ENCODE results near the gene CD36. TPM values are rescaled to one million over a fixed set of nuclear protein-coding genes. Genes with fewer than 3 reads are reported as not detected.

Gene CD36
- total and polyA plus RNA-seq, 5 donors from 2014 or later: 0.37 to 1.1 (median 0.52) TPM; not detected in 2

DNA sequence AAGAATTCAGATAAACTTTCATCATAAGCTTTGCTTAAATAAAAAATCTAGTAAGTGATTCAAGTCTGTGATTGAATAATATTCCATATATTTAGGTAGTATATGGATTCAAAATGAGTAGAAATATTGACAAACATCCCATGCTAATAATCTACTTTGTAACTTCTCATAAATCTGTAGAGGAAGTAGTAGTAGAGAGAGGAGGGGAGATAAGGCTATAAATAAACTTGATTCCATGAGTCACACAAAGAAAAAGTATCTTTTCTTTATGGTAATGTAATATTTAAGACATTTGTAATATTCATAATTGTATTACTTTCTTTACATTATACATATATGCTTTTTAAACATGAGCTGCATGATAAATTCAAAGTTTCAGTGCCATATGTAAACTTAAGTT lies 25.6 kb upstream of the CD36 start:
- Mint-ChIP-seq H3K27me3 (no peaks in the 10 kb centered on the region), H3K9me3 (peaks cover 2 to 9% (median 6%) of the 10 kb centered on the region in 7 donors), H3K4me1 (no peaks in the 10 kb centered on the region), H3K4me3 (no peak overlapping the region), H3K36me3 (no peaks in the 10 kb centered on the region), H3K27ac (no peak overlapping the region)
- H3K36me3 ChIP-seq (ENCODE audit: control insufficient read depth, insufficient read depth, low read length): no peaks in the 10 kb centered on the region
- H3K4me3 ChIP-seq (ENCODE audit: low read depth, low read length): no peak overlapping the region
- ATAC-seq (ENCODE audit: low read depth in 2 of 2) (no peak), DNase-seq (no peak)
- no peaks in the 10 kb centered on the region for H3K27me3 ChIP-seq (ENCODE audit: control insufficient read depth, insufficient read depth, low read length)
- no peaks in the 10 kb centered on the region for H3K4me1 ChIP-seq (ENCODE audit: control insufficient read depth, insufficient read depth, low read length, poor library complexity, severe bottlenecking)
- H3K9me3 ChIP-seq (ENCODE audit: control insufficient read depth in 2 of 2, low read length in 2 of 2): no peaks in the 10 kb centered on the region
- H3K27ac ChIP-seq (ENCODE audit: insufficient read depth, low read length, poor library complexity, severe bottlenecking): no peak overlapping the region

DNA sequence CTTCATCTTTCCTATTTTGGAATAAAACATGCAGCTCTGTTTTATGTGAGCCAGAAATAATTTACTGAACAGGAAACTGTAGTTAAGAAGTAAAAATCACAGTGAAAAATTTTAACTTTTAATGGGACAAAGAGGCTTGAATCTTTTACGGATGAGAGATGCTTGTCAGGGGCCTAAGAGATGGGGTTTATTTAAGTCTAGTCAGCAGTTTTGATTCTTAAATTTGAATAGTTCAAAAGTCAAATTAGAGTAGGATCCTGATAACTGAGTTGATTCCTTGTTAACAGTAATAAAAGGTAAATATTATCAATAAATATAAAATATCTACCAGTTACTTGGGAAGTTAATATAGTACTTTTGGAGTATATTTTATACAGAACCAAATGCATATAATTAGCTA lies 24.9 kb upstream of the CD36 start:
- no peaks in the 10 kb centered on the region for H3K36me3 Mint-ChIP-seq
- H3K4me3 ChIP-seq (ENCODE audit: low read depth, low read length): no peak overlapping the region
- H3K27ac Mint-ChIP-seq: no peak overlapping the region
- peaks cover 2 to 9% (median 9%) of the 10 kb centered on the region in 7 donors for H3K9me3 Mint-ChIP-seq
- H3K4me3 Mint-ChIP-seq: no peak overlapping the region
- H3K27me3 ChIP-seq (ENCODE audit: control insufficient read depth, insufficient read depth, low read length): no peaks in the 10 kb centered on the region
- no peaks in the 10 kb centered on the region for H3K4me1 Mint-ChIP-seq
- H3K4me1 ChIP-seq (ENCODE audit: control insufficient read depth, insufficient read depth, low read length, poor library complexity, severe bottlenecking): no peaks in the 10 kb centered on the region
- H3K27me3 Mint-ChIP-seq: no peaks in the 10 kb centered on the region
- no peak overlapping the region for H3K27ac ChIP-seq (ENCODE audit: insufficient read depth, low read length, poor library complexity, severe bottlenecking)
- no peaks in the 10 kb centered on the region for H3K36me3 ChIP-seq (ENCODE audit: control insufficient read depth, insufficient read depth, low read length)
- no peaks in the 10 kb centered on the region for H3K9me3 ChIP-seq (ENCODE audit: control insufficient read depth in 2 of 2, low read length in 2 of 2)
- DNase-seq (no peak), ATAC-seq (ENCODE audit: low read depth in 2 of 2) (no peak)

DNA sequence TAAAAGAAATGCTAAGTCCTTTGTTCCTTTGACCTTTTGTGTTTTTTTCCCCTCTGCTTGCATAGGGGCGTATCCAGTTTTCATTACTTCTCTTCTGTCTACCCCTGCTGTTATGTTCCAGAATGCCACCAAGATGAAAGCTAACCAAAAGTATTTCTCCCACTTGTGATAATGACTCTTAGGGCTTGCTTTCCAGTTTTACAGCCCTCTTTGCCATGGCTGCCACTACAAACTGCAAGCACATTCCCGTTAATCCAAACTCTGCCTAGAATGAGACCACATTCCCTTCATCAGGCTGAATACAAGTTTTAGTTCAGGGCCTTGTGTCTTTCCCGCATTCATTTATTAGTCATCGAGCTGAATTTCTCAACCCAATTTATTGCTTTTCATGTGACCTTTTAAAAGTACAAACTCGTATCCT lies 23.6 kb upstream of the CD36 start:
- Mint-ChIP-seq H3K27ac (no peak overlapping the region), H3K4me3 (no peak overlapping the region), H3K4me1 (no peaks in the 10 kb centered on the region), H3K36me3 (no peaks in the 10 kb centered on the region), H3K9me3 (peaks cover 2 to 13% (median 5%) of the 10 kb centered on the region in 7 donors), H3K27me3 (no peaks in the 10 kb centered on the region)
- H3K9me3 ChIP-seq (ENCODE audit: control insufficient read depth in 2 of 2, low read length in 2 of 2): no peaks in the 10 kb centered on the region
- ATAC-seq (ENCODE audit: low read depth in 2 of 2) (no peak), DNase-seq (no peak)
- H3K27ac ChIP-seq (ENCODE audit: insufficient read depth, low read length, poor library complexity, severe bottlenecking): no peak overlapping the region
- no peaks in the 10 kb centered on the region for H3K36me3 ChIP-seq (ENCODE audit: control insufficient read depth, insufficient read depth, low read length)
- H3K4me3 ChIP-seq (ENCODE audit: low read depth, low read length): no peak overlapping the region
- no peaks in the 10 kb centered on the region for H3K27me3 ChIP-seq (ENCODE audit: control insufficient read depth, insufficient read depth, low read length)
- no peaks in the 10 kb centered on the region for H3K4me1 ChIP-seq (ENCODE audit: control insufficient read depth, insufficient read depth, low read length, poor library complexity, severe bottlenecking)

DNA sequence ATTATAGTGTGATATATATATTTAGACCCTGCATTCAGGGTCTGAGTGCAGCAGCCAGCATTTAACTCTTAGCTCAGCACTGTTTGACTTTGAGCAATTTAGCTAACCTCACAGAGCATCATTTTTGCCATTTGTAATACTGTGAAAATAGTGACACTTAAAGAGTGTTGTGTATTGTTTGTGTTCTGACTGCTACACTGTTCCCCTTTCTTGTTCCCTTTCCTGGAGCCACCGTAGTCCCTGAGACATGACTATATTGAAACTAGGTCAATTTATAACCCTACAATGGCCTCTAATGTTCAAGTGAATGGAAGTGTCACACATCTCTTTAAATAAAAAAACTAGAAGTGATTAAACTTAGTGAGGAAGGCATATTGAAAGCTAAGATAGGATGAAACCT lies 20.3 kb upstream of the CD36 start:
- H3K4me3 Mint-ChIP-seq: no peak overlapping the region
- no peaks in the 10 kb centered on the region for H3K4me1 Mint-ChIP-seq
- H3K27ac Mint-ChIP-seq: no peak overlapping the region
- no peaks in the 10 kb centered on the region for H3K9me3 ChIP-seq (ENCODE audit: control insufficient read depth in 2 of 2, low read length in 2 of 2)
- DNase-seq (no peak), ATAC-seq (ENCODE audit: low read depth in 2 of 2) (no peak)
- no peaks in the 10 kb centered on the region for H3K4me1 ChIP-seq (ENCODE audit: control insufficient read depth, insufficient read depth, low read length, poor library complexity, severe bottlenecking)
- H3K4me3 ChIP-seq (ENCODE audit: low read depth, low read length): no peak overlapping the region
- H3K27me3 Mint-ChIP-seq: no peaks in the 10 kb centered on the region
- H3K36me3 Mint-ChIP-seq: no peaks in the 10 kb centered on the region
- H3K9me3 Mint-ChIP-seq: peaks cover 0 to 23% (median 4%) of the 10 kb centered on the region in 7 donors
- no peak overlapping the region for H3K27ac ChIP-seq (ENCODE audit: insufficient read depth, low read length, poor library complexity, severe bottlenecking)
- H3K36me3 ChIP-seq (ENCODE audit: control insufficient read depth, insufficient read depth, low read length): no peaks in the 10 kb centered on the region
- H3K27me3 ChIP-seq (ENCODE audit: control insufficient read depth, insufficient read depth, low read length): no peaks in the 10 kb centered on the region

DNA sequence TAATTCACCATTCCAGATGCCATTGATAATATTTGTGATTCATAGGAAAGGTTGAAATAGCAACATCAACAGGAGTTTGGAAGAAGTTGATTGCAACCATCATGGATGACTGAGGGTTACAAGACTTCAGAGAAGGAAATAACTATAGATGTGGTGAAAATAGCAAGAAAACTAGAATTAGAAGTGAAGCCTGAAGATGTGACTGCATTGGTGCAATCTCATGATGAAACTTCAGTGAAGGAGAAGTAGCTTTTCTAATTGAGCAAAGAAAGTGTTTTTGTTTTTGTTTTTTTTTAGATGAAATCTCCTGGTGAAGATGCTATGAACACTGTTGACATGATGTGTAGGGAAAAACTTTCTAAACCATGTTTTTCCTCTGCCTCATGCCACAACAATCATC lies 18.7 kb upstream of the CD36 start:
- ATAC-seq (ENCODE audit: low read depth in 2 of 2) (no peak), DNase-seq (no peak)
- Mint-ChIP-seq H3K4me1 (no peaks in the 10 kb centered on the region), H3K4me3 (no peak overlapping the region), H3K27me3 (no peaks in the 10 kb centered on the region), H3K27ac (no peak overlapping the region), H3K9me3 (peaks cover 0 to 23% (median 4%) of the 10 kb centered on the region in 7 donors), H3K36me3 (no peaks in the 10 kb centered on the region)
- Histone ChIP-seq H3K27ac (ENCODE audit: insufficient read depth, low read length, poor library complexity, severe bottlenecking) (no peak overlapping the region), H3K4me1 (ENCODE audit: control insufficient read depth, insufficient read depth, low read length, poor library complexity, severe bottlenecking) (no peaks in the 10 kb centered on the region), H3K36me3 (ENCODE audit: control insufficient read depth, insufficient read depth, low read length) (no peaks in the 10 kb centered on the region), H3K9me3 (ENCODE audit: control insufficient read depth in 2 of 2, low read length in 2 of 2) (no peaks in the 10 kb centered on the region), H3K27me3 (ENCODE audit: control insufficient read depth, insufficient read depth, low read length) (no peaks in the 10 kb centered on the region), H3K4me3 (ENCODE audit: low read depth, low read length) (no peak overlapping the region)

DNA sequence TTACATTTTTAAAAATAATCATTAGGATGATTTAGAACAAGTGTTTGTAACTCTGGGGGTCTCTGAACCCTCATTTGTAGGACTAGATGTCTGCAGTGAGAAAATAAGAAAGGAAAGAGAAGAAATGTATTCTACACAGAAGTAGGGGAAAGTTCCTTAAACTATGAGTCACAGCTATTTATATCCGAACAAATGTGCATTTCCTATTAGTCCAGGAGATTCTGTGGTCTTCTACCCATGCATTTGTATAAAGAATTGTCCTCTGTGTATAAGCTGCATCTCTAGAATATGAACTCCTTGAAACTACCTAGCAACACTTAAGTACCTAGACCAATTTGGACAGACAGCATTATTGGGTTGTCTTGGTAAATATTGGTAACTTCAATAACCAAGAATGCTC lies 15.9 kb upstream of the CD36 start:
- Histone ChIP-seq H3K27ac (ENCODE audit: insufficient read depth, low read length, poor library complexity, severe bottlenecking) (no peak overlapping the region), H3K4me3 (ENCODE audit: low read depth, low read length) (no peak overlapping the region), H3K9me3 (ENCODE audit: control insufficient read depth in 2 of 2, low read length in 2 of 2) (no peaks in the 10 kb centered on the region), H3K4me1 (ENCODE audit: control insufficient read depth, insufficient read depth, low read length, poor library complexity, severe bottlenecking) (no peaks in the 10 kb centered on the region), H3K27me3 (ENCODE audit: control insufficient read depth, insufficient read depth, low read length) (no peaks in the 10 kb centered on the region), H3K36me3 (ENCODE audit: control insufficient read depth, insufficient read depth, low read length) (no peaks in the 10 kb centered on the region)
- Mint-ChIP-seq H3K9me3 (peaks cover 0 to 28% (median 5%) of the 10 kb centered on the region in 7 donors), H3K27ac (no peak overlapping the region), H3K4me1 (no peaks in the 10 kb centered on the region), H3K4me3 (no peak overlapping the region), H3K36me3 (no peaks in the 10 kb centered on the region), H3K27me3 (no peaks in the 10 kb centered on the region)
- no peak for ATAC-seq (ENCODE audit: low read depth in 2 of 2)
- no peak for DNase-seq

DNA sequence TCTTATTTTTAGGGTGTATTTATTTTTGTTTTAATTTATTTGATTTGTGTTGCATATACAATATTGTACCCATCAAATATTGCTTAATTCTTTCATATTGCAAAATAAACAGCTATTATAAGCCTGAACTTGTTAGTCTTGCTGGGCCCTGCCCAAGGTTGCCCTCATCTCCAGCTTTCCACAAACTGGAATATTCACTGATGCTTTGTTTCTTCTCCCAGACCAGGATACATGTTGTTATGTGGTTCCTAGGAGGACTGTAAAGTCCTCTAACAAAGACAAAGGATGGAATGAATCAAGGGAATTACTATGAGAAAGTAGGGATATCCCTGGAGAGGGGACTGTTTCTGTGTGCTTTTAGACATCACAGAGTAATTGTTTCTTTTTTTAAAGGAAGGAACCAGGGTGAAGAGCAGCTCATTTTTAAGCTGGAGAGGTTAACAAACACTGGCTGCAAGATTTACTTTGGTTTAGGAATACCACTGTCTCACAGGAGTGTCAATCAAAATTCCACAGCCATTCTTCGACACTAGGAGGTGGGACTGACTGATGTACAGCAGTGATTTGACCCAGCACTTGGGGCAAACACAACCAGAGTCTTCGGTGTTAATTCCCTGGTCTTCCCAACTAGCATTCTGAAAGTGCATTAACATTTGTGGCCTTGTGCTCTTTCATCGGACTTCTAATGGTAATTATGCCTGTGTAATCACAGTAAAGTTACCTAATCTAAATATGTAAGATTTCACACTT lies 14.8 kb upstream of the CD36 start:
- Mint-ChIP-seq H3K27me3 (no peaks in the 10 kb centered on the region), H3K36me3 (no peaks in the 10 kb centered on the region), H3K4me3 (no peak overlapping the region), H3K4me1 (no peaks in the 10 kb centered on the region), H3K27ac (no peak overlapping the region), H3K9me3 (peaks cover 0 to 23% (median 5%) of the 10 kb centered on the region in 7 donors)
- ATAC-seq (ENCODE audit: low read depth in 2 of 2) (no peak), DNase-seq (no peak)
- Histone ChIP-seq H3K4me1 (ENCODE audit: control insufficient read depth, insufficient read depth, low read length, poor library complexity, severe bottlenecking) (no peaks in the 10 kb centered on the region), H3K4me3 (ENCODE audit: low read depth, low read length) (no peak overlapping the region), H3K27ac (ENCODE audit: insufficient read depth, low read length, poor library complexity, severe bottlenecking) (no peak overlapping the region), H3K9me3 (ENCODE audit: control insufficient read depth in 2 of 2, low read length in 2 of 2) (no peaks in the 10 kb centered on the region), H3K36me3 (ENCODE audit: control insufficient read depth, insufficient read depth, low read length) (no peaks in the 10 kb centered on the region), H3K27me3 (ENCODE audit: control insufficient read depth, insufficient read depth, low read length) (no peaks in the 10 kb centered on the region)

DNA sequence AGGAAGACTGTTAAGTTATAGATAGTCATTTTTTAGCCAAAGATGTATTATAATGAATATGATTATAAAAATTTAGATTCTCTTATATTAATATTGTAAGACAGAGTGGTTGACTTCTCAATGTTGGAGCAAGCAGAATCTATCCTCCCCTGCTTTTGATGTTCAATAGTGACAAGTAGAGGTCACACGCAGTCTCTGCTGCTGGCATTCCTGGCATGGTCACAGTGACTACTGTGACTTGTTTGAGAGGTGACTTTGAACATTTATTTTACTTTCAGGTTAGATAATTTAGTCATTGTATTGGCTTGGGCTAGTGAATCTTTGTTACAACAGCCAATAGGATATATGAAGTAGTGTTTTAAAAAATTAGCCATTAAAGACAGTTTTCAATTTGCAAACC lies 13.7 kb upstream of the CD36 start:
- DNase-seq: no peak
- Mint-ChIP-seq H3K36me3 (no peaks in the 10 kb centered on the region), H3K4me1 (no peaks in the 10 kb centered on the region), H3K4me3 (no peak overlapping the region), H3K27ac (no peak overlapping the region), H3K27me3 (no peaks in the 10 kb centered on the region), H3K9me3 (peaks cover 0 to 21% (median 5%) of the 10 kb centered on the region in 7 donors)
- H3K4me1 ChIP-seq (ENCODE audit: control insufficient read depth, insufficient read depth, low read length, poor library complexity, severe bottlenecking): no peaks in the 10 kb centered on the region
- H3K27ac ChIP-seq (ENCODE audit: insufficient read depth, low read length, poor library complexity, severe bottlenecking): no peak overlapping the region
- H3K27me3 ChIP-seq (ENCODE audit: control insufficient read depth, insufficient read depth, low read length): no peaks in the 10 kb centered on the region
- H3K36me3 ChIP-seq (ENCODE audit: control insufficient read depth, insufficient read depth, low read length): no peaks in the 10 kb centered on the region
- ATAC-seq (ENCODE audit: low read depth in 2 of 2): no peak
- H3K9me3 ChIP-seq (ENCODE audit: control insufficient read depth in 2 of 2, low read length in 2 of 2): no peaks in the 10 kb centered on the region
- H3K4me3 ChIP-seq (ENCODE audit: low read depth, low read length): no peak overlapping the region
